ENCODE data around the gene GASK1A. TPM values are rescaled to one million over a fixed set of nuclear protein-coding genes. Genes with fewer than 3 reads are reported as not detected.

GASK1A gene
- total and polyA plus RNA-seq, 2 experiments from 2014 or later = 2.6 to 11.1 TPM

GRCh38 chr3:43104660-43105595 lies 125.8 kb downstream of the GASK1A start:
- Histone ChIP-seq H3K79me2 (replicated peaks; ENCODE audit: insufficient read depth) (peaks cover 17% of the 10 kb centered on the region; the same call in 1 of the 2 replicates), H3K4me1 (ENCODE audit: insufficient read depth) (peaks cover 4% of the 10 kb centered on the region; the same call in 1 of the 2 replicates), H3K27ac (ENCODE audit: low read depth) (no peak overlapping the region), H3K27me3 (ENCODE audit: insufficient read depth) (peaks cover 16% of the 10 kb centered on the region; the same call in 1 of the 2 replicates), H4K20me1 (replicated peaks; ENCODE audit: insufficient read depth) (peaks cover 3% of the 10 kb centered on the region), H3K9me2 (ENCODE audit: insufficient read depth) (peaks cover 7% of the 10 kb centered on the region; the same call in 1 of the 2 replicates), H3K4me2 (peak overlapping the region; percentile 71), H2AFZ (peak overlapping the region; percentile 85), H3F3A (replicated peaks; ENCODE audit: low read depth) (no peaks in the 10 kb centered on the region), H3K36me3 (ENCODE audit: insufficient read depth) (no peaks in the 10 kb centered on the region), H3K4me3 (peak overlapping the region; percentile 82)
- peak; percentile 22 for DNase-seq (ENCODE audit: low spot score)
- Mint-ChIP-seq H3K4me1 (peaks cover 10% of the 10 kb centered on the region), H3K27me3 (ENCODE audit: insufficient read depth, low read depth, poor library complexity) (peaks cover 3% of the 10 kb centered on the region), H3K4me3 (peak overlapping the region; percentile 60), H3K27ac (no peak overlapping the region), H3K36me3 (ENCODE audit: low read depth) (no peaks in the 10 kb centered on the region), H3K9me3 (no peaks in the 10 kb centered on the region)
- peak; percentile 34 for ATAC-seq
- TF ChIP-seq CREB1 (CRISPR knock-in tag; IDR thresholded peaks at IDR 0.05; ENCODE audit: low read depth) (no peak), EZH2phosphoT487 (IDR thresholded peaks at IDR 0.05; ENCODE audit: unreplicated experiment) (no peak), EZH2 (IDR thresholded peaks at IDR 0.05; ENCODE audit: low read depth, unreplicated experiment) (no peak), STAT1 (IDR thresholded peaks at IDR 0.05; ENCODE audit: unreplicated experiment) (no peak), CTCF (conservative IDR thresholded peaks at IDR 0.05; ENCODE audit: low read depth in 2 of 2) (no peak), ZNF114 (CRISPR knock-in tag; IDR thresholded peaks at IDR 0.05) (no peak), REST (IDR thresholded peaks at IDR 0.05; ENCODE audit: unreplicated experiment) (no peak), JUNB (IDR thresholded peaks at IDR 0.05; ENCODE audit: unreplicated experiment) (no peak), POLR2AphosphoS5 (IDR thresholded peaks at IDR 0.05; ENCODE audit: low read depth) (no peak), ZNF331 (CRISPR knock-in tag; IDR thresholded peaks at IDR 0.05; ENCODE audit: low read depth) (no peak), NANOG (IDR thresholded peaks at IDR 0.05; ENCODE audit: borderline replicate concordance) (no peak), ETS1 (IDR thresholded peaks at IDR 0.05) (no peak), ZNF462 (CRISPR knock-in tag; IDR thresholded peaks at IDR 0.05) (no peak)

Measured in GM23338 (cell line).